Astrocyte (in vitro differentiated cells and primary cell): ENCODE results near the gene CARD18. TPM values are rescaled to one million over a fixed set of nuclear protein-coding genes. Genes with fewer than 3 reads are reported as not detected.
A peak's percentile ranks its signal among the peaks of the same experiment; 100 is the strongest.

ENCODE experiments used
- DNase-seq: peaks from one replicate; pipeline ENCODE4 v3.0.0-alpha.2; 2010; ENCODE audit warnings: low read depth
- FAIRE-seq: peaks from 2 replicates; lab custom pipeline; 2011; peaks lifted over from hg19 to GRCh38; lab: Jason Lieb, UNC
- H2AFZ ChIP-seq: 2 replicates; pipeline ENCODE4 v1.6.0; 2012; ENCODE audit warnings: low read depth, low read length, inconsistent platforms
- H3K27ac ChIP-seq: 2 replicates; pipeline ENCODE4 v1.5.1; 2011; ENCODE audit warnings: low read depth, low read length, inconsistent platforms
- H3K27me3 ChIP-seq: 2 replicates; pipeline ENCODE4 v1.6.0; 2011; ENCODE audit warnings: low read length, inconsistent platforms; ENCODE audit not compliant: insufficient read depth
- H3K36me3 ChIP-seq: 2 replicates; pipeline ENCODE4 v1.5.1; 2011; ENCODE audit warnings: low read length, inconsistent platforms; ENCODE audit not compliant: insufficient read depth
- H3K4me1 ChIP-seq: 2 replicates; pipeline ENCODE4 v1.5.1; 2011; ENCODE audit warnings: low read length, inconsistent platforms; ENCODE audit not compliant: insufficient read depth
- H3K4me2 ChIP-seq: 2 replicates; pipeline ENCODE4 v1.6.0; 2012; ENCODE audit warnings: low read length, inconsistent platforms
- H3K4me3 ChIP-seq: 2 replicates; pipeline ENCODE4 v1.5.1; 2011; ENCODE audit warnings: low read depth, mild to moderate bottlenecking, low read length, inconsistent platforms; ENCODE audit not compliant: insufficient read depth
- H3K79me2 ChIP-seq: 2 replicates; pipeline ENCODE4 v1.6.0; 2012; ENCODE audit warnings: mild to moderate bottlenecking, low read length, inconsistent platforms; ENCODE audit not compliant: insufficient read depth
- H3K9ac ChIP-seq: 2 replicates; pipeline ENCODE4 v1.6.0; 2012; ENCODE audit warnings: mild to moderate bottlenecking, low read length, inconsistent platforms
- H3K9me3 ChIP-seq: 2 replicates; pipeline ENCODE4 v1.5.1; 2012; ENCODE audit warnings: low read depth, mild to moderate bottlenecking, low read length, inconsistent platforms; ENCODE audit not compliant: insufficient read depth
- H4K20me1 ChIP-seq: 2 replicates; pipeline ENCODE4 v1.6.0; 2012; ENCODE audit warnings: low read length, inconsistent platforms; ENCODE audit not compliant: insufficient read depth
- H3K27ac Mint-ChIP-seq: one replicate; pipeline ENCODE4 v1.8.0; 2021; ENCODE audit warnings: mild to moderate bottlenecking, mixed read lengths; ENCODE audit not compliant: unreplicated experiment
- H3K27me3 Mint-ChIP-seq: one replicate; pipeline ENCODE4 v1.8.0; 2021; ENCODE audit warnings: low read depth, mixed read lengths; ENCODE audit not compliant: unreplicated experiment
- H3K36me3 Mint-ChIP-seq: one replicate; pipeline ENCODE4 v1.8.0; 2021; ENCODE audit warnings: low read depth, mixed read lengths; ENCODE audit not compliant: unreplicated experiment
- H3K4me1 Mint-ChIP-seq: one replicate; pipeline ENCODE4 v1.8.0; 2021; ENCODE audit warnings: low read depth, mixed read lengths; ENCODE audit not compliant: unreplicated experiment
- H3K4me3 Mint-ChIP-seq: one replicate; pipeline ENCODE4 v1.8.0; 2021; ENCODE audit warnings: mild to moderate bottlenecking, moderate library complexity, mixed read lengths; ENCODE audit not compliant: unreplicated experiment
- H3K9me3 Mint-ChIP-seq: one replicate; pipeline ENCODE4 v1.8.0; 2021; ENCODE audit warnings: mild to moderate bottlenecking, mixed read lengths; ENCODE audit not compliant: unreplicated experiment
- EZH2 ChIP-seq: IDR thresholded peaks from 2 replicates; pipeline ENCODE4 v1.6.1; 2012; ENCODE audit warnings: mild to moderate bottlenecking, low read length, inconsistent platforms; ENCODE audit not compliant: insufficient read depth
- total RNA-seq: library from RNA; stranded (reverse); gene quantifications from 2 replicates; pipeline ENCODE4 v1.2.1, GENCODE V29; 2021
- TF ChIP-seq, protein P1 (sequence below): IDR thresholded peaks from 2 replicates; pipeline ENCODE4 v1.5.1; 2011; ENCODE audit warnings: low read depth, mild to moderate bottlenecking, inconsistent platforms, low read length, moderate library complexity; ENCODE audit not compliant: insufficient read depth

CARD18 gene
- total RNA-seq, 1 donor from 2014 or later, result not detected

DNA sequence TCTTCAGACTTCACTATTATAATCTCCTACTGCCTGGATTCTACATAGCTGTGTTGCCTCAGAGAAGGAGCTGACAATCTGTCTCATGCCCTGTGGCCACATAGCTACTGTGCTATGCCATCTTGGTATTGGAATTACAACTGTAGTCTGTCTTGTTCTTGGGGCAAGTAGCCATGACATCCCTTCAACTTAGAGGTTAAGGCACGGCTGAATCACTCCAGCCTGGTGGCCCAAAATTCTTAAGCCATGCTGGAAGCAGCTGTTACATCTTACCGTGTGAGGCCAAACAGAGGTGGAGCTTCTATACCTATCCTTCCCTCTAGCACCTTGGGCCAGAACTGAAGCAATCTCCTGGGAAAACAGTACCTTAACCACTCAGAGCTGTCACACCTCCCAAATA, 14.8 kb downstream of the CARD18 start:
- Histone ChIP-seq H3K27ac (no peak overlapping the region), H3K36me3 (no peaks in the 10 kb centered on the region), H3K4me1 (no peaks in the 10 kb centered on the region), H3K27me3 (no peaks in the 10 kb centered on the region), H3K9me3 (no peaks in the 10 kb centered on the region), H2AFZ (no peak overlapping the region), H3K79me2 (no peaks in the 10 kb centered on the region), H3K9ac (no peak overlapping the region), H4K20me1 (no peaks in the 10 kb centered on the region), H3K4me3 (no peak overlapping the region), H3K4me2 (no peak overlapping the region)
- H3K27ac Mint-ChIP-seq, result no peak overlapping the region
- no peak for TF ChIP-seq EZH2
- TF ChIP-seq, protein P1, sequence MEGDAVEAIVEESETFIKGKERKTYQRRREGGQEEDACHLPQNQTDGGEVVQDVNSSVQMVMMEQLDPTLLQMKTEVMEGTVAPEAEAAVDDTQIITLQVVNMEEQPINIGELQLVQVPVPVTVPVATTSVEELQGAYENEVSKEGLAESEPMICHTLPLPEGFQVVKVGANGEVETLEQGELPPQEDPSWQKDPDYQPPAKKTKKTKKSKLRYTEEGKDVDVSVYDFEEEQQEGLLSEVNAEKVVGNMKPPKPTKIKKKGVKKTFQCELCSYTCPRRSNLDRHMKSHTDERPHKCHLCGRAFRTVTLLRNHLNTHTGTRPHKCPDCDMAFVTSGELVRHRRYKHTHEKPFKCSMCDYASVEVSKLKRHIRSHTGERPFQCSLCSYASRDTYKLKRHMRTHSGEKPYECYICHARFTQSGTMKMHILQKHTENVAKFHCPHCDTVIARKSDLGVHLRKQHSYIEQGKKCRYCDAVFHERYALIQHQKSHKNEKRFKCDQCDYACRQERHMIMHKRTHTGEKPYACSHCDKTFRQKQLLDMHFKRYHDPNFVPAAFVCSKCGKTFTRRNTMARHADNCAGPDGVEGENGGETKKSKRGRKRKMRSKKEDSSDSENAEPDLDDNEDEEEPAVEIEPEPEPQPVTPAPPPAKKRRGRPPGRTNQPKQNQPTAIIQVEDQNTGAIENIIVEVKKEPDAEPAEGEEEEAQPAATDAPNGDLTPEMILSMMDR, result no peak
- peaks cover 5% of the 10 kb centered on the region for H3K9me3 Mint-ChIP-seq
- no peaks in the 10 kb centered on the region for H3K4me1 Mint-ChIP-seq
- no peak overlapping the region for H3K4me3 Mint-ChIP-seq
- no peaks in the 10 kb centered on the region for H3K27me3 Mint-ChIP-seq
- FAIRE-seq (no peak), DNase-seq (no peak)
- no peaks in the 10 kb centered on the region for H3K36me3 Mint-ChIP-seq

DNA sequence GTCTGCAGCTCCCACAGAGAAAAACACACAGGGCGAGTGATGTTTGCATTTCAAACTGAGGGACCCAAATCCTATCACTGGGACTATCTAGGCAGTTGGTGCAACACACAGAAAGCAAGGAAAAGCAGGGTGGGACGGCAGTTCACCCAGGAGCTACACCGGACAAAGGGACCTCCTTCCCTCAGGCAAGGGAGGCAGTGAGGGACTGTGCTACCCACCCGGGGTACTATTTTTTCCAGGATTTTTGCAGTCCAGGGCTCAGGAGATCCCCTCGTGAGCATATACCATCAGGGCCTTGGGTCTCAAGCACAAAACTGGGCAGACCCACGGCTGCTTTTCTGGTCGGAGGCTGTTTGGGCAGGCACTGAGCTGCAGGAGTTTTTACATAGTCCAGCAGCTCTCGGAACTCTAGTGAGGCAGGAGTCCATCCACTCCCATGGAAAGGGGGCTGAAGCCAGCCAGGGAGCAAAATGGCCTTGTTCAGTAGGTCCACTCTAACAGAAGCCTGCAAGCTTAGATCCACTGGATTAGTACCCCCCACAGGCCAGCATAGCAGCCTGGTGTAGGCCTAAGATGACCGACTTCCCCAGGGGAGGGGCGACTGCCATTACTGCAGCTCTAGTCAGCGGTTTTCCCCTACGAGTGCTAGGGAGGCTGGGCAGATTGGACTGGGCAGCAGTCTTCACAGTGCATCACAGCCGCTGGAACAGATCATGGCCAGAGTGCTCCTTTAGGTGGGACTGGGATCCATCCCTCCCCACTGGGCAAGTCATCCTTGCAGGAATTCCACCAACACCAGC, 28.2 kb downstream of the CARD18 start:
- Mint-ChIP-seq H3K4me1 (peaks cover 8% of the 10 kb centered on the region), H3K9me3 (no peaks in the 10 kb centered on the region), H3K4me3 (no peak overlapping the region), H3K27me3 (no peaks in the 10 kb centered on the region), H3K27ac (no peak overlapping the region), H3K36me3 (no peaks in the 10 kb centered on the region)
- FAIRE-seq (no peak), DNase-seq (no peak)
- no peaks in the 10 kb centered on the region for H3K9me3 ChIP-seq
- H4K20me1 ChIP-seq, result no peaks in the 10 kb centered on the region
- H3K36me3 ChIP-seq, result no peaks in the 10 kb centered on the region
- H3K9ac ChIP-seq, result no peak overlapping the region
- no peaks in the 10 kb centered on the region for H3K79me2 ChIP-seq
- no peaks in the 10 kb centered on the region for H3K4me1 ChIP-seq
- no peak overlapping the region for H2AFZ ChIP-seq
- no peaks in the 10 kb centered on the region for H3K27me3 ChIP-seq
- no peak overlapping the region for H3K4me3 ChIP-seq
- H3K4me2 ChIP-seq, result no peak overlapping the region
- TF ChIP-seq, protein P1, result no peak
- no peak for TF ChIP-seq EZH2
- H3K27ac ChIP-seq, result no peak overlapping the region

DNA sequence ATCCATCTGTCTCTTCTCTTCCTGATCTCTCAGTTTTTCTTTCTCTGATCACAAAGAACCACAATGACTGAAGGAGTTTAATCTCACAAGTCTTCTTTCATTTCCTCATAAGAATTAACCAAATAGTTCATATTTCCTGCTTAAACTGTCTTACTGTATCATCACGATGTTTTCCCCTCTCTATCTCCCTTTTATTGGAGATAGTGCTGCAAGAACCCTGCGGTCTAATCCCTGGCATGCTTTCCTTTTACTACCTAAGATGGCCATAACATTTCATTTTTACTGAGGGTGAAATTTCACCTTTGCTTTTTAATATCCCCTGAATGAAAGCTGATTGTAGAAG, 28.9 kb downstream of the CARD18 start:
- H3K9me3 Mint-ChIP-seq, result no peaks in the 10 kb centered on the region
- H3K4me1 Mint-ChIP-seq, result peaks cover 8% of the 10 kb centered on the region
- H3K27me3 Mint-ChIP-seq, result no peaks in the 10 kb centered on the region
- DNase-seq, result no peak
- Histone ChIP-seq H3K27me3 (no peaks in the 10 kb centered on the region), H3K4me2 (peak overlapping the region; percentile 24), H3K4me3 (no peak overlapping the region), H3K36me3 (no peaks in the 10 kb centered on the region), H3K27ac (no peak overlapping the region), H4K20me1 (no peaks in the 10 kb centered on the region), H3K9ac (no peak overlapping the region), H2AFZ (no peak overlapping the region), H3K4me1 (no peaks in the 10 kb centered on the region), H3K9me3 (no peaks in the 10 kb centered on the region), H3K79me2 (no peaks in the 10 kb centered on the region)
- H3K27ac Mint-ChIP-seq, result no peak overlapping the region
- TF ChIP-seq, protein P1, result no peak
- no peak for TF ChIP-seq EZH2
- no peak for FAIRE-seq
- no peaks in the 10 kb centered on the region for H3K36me3 Mint-ChIP-seq
- no peak overlapping the region for H3K4me3 Mint-ChIP-seq
